H1 (cell line): ENCODE results near the gene PTPRG. TPM values are rescaled to one million over a fixed set of nuclear protein-coding genes. Genes with fewer than 3 reads are reported as not detected.

Experiments
- ASH2L ChIP-seq: fragments of 200-600, 300-600 bp; sonication (generic); IDR thresholded peaks from one replicate; pipeline ENCODE4 v1.7.1; 2017; ENCODE audit warnings: low read length
- CBX8 ChIP-seq: fragments of 300-800, 300-1000 bp; sonication (generic); IDR thresholded peaks from 2 replicates; pipeline ENCODE4 v1.7.1; 2016; ENCODE audit warnings: low read depth, low read length, borderline replicate concordance
- CEBPB ChIP-seq: IDR thresholded peaks from 2 replicates; pipeline ENCODE4 v1.6.1; 2012; ENCODE audit warnings: low read depth, low read length
- CREB1 ChIP-seq: IDR thresholded peaks from 2 replicates; pipeline ENCODE4 v1.6.1; 2012; ENCODE audit warnings: inconsistent platforms
- CTBP2 ChIP-seq: IDR thresholded peaks from 2 replicates; pipeline ENCODE4 v1.7.0; 2011; ENCODE audit warnings: borderline replicate concordance, mild to moderate bottlenecking, moderate library complexity, mixed read lengths, low read length; ENCODE audit not compliant: insufficient read depth, insufficient read length
- EP300 ChIP-seq, 2 experiments: IDR thresholded peaks; 1 replicate in 1 of 2; 2 replicates in 1 of 2; pipeline ENCODE4 v1.6.1; 2011 to 2012; ENCODE audit warnings: low read depth in 2 of 2, low read length in 2 of 2, mild to moderate bottlenecking in 2 of 2, borderline replicate concordance in 1 of 2, inconsistent platforms in 1 of 2, moderate library complexity in 1 of 2
- EZH2 ChIP-seq: fragments of 200-600 bp; sonication (generic); IDR thresholded peaks from 2 replicates; pipeline ENCODE4 v1.7.1; 2012; ENCODE audit warnings: low read depth, mild to moderate bottlenecking, moderate library complexity, low read length, inconsistent platforms; ENCODE audit not compliant: severe bottlenecking
- FOSL1 ChIP-seq: IDR thresholded peaks from 2 replicates; pipeline ENCODE4 v1.6.1; 2011; ENCODE audit warnings: mild to moderate bottlenecking, low read depth, low read length, moderate library complexity; ENCODE audit not compliant: insufficient read depth
- HDAC2 ChIP-seq, 2 experiments: fragments of 300-600 bp in 1 of 2; sonication (generic) in 1 of 2; IDR thresholded peaks; 2 replicates each; pipeline ENCODE4 v1.6.1; 2011 to 2012; ENCODE audit warnings: low read depth in 2 of 2, low read length in 2 of 2, mild to moderate bottlenecking in 2 of 2, moderate library complexity in 2 of 2, borderline replicate concordance in 1 of 2, inconsistent platforms in 1 of 2
- JUN ChIP-seq: IDR thresholded peaks from 2 replicates; pipeline ENCODE4 v1.6.1; 2011; ENCODE audit warnings: low read depth, mild to moderate bottlenecking, improper control_type of control experiment, low read length
- PHF8 ChIP-seq: fragments of 200-600 bp; sonication (generic); conservative IDR thresholded peaks from 2 replicates; pipeline ENCODE4 v1.7.1; 2012; ENCODE audit warnings: low read depth, mild to moderate bottlenecking, inconsistent platforms, low read length, moderate library complexity
- RBBP5 ChIP-seq: IDR thresholded peaks from 2 replicates; pipeline ENCODE4 v1.7.1; 2012; ENCODE audit warnings: low read depth, mild to moderate bottlenecking, inconsistent platforms, low read length, moderate library complexity, borderline replicate concordance
- SIN3A ChIP-seq, 2 experiments: IDR thresholded peaks in 1 of 2; conservative IDR thresholded peaks in 1 of 2; 2 replicates each; pipeline ENCODE4 v1.6.1; 2011 to 2012; ENCODE audit warnings: low read length in 2 of 2, improper control_type of control experiment in 1 of 2, low read depth in 1 of 2, mild to moderate bottlenecking in 1 of 2
- SP2 ChIP-seq: IDR thresholded peaks from 2 replicates; pipeline ENCODE4 v1.6.1; 2012; ENCODE audit warnings: mild to moderate bottlenecking, low read length, inconsistent platforms
- SP4 ChIP-seq: IDR thresholded peaks from 2 replicates; pipeline ENCODE4 v1.6.1; 2012; ENCODE audit warnings: low read length, inconsistent platforms
- SRF ChIP-seq: IDR thresholded peaks from 2 replicates; pipeline ENCODE4 v1.6.1; 2011; ENCODE audit warnings: mild to moderate bottlenecking, low read depth, low read length, moderate library complexity
- polyA plus RNA-seq, 7 experiments: library from polyadenylated mRNA; depleted of rRNA in 3 of 7; stranded (reverse) in 5 of 7; unstranded in 2 of 7; fragments of >200 nt in 5 of 7; fragments of 200-250 nt in 2 of 7; gene quantifications; 1 replicate in 5 of 7; 2 replicates in 1 of 7; 4 replicates in 1 of 7; pipeline versions ENCODE4 v1.2.1 to v1.2.3, GENCODE V29; 2011 to 2013; ENCODE audit warnings: missing spikeins in 2 of 7, mixed read lengths in 2 of 7
- total RNA-seq: library from RNA; stranded (reverse); fragmentation: NEBNext Ultra II Directional; extraction: Animal tissue kit (Norgen Biotek cat#: 25700); gene quantifications from 2 replicates; pipeline ENCODE4 v1.2.1, GENCODE V29; 2021
- TF ChIP-seq, protein P1 (sequence below): IDR thresholded peaks from 2 replicates; pipeline ENCODE4 v1.6.1; 2011; ENCODE audit warnings: low read length, improper control_type of control experiment

PTPRG gene
- total and polyA plus RNA-seq, 2 of the 8 experiments (the other 6 are each of a cell fraction or from before 2014, with no cell fraction given): 23.3 to 96.2 TPM

DNA sequence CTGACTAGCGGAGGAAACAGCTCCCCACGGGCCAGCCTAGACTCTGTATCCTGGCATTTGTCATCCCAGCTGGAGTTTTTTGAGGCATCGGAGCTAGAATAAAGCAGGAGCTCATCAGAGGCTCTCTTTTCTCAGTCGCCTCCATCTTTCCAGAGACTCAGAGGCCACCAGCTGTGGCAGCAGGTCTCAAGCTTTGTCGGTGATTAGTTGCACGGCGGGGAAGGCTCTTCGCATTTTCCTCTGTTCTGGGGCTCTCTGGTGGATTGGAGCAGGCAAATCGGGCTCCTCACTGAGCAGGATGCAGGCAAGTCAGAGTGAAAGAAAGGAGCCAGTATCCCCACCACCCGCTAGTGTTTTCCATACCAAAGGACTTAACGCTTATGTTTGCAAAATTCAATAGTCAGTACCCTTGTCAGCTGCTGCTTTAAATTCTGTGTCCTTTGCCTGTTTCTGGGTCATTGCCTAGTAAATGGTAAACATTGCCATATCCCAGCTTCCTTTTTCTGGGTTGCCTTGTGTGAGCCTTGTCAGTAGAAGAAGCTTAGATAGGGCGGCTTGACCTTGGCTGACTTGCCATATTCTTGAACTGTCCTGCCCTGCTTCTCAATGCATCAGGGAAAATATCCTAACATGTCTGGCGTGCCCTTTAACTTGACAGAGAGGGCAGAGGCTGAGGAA lies 127.1 kb downstream of the PTPRG start (continued):
- TF ChIP-seq JUN: no peak
- TF ChIP-seq RBBP5: no peak
- TF ChIP-seq, protein P1, sequence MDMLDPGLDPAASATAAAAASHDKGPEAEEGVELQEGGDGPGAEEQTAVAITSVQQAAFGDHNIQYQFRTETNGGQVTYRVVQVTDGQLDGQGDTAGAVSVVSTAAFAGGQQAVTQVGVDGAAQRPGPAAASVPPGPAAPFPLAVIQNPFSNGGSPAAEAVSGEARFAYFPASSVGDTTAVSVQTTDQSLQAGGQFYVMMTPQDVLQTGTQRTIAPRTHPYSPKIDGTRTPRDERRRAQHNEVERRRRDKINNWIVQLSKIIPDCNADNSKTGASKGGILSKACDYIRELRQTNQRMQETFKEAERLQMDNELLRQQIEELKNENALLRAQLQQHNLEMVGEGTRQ: no peak
- TF ChIP-seq CBX8: no peak
- TF ChIP-seq HDAC2 (IDR thresholded peaks at IDR 0.05; ENCODE audit: borderline replicate concordance in 1 of 2, low read depth in 2 of 2, low read length in 2 of 2): peak; percentile 69 to 97
- no peak for TF ChIP-seq CEBPB
- TF ChIP-seq PHF8: no peak
- 0 out of 2 replicates have a peak, but pooled peaks have one; percentile 79 for TF ChIP-seq SP4
- TF ChIP-seq SIN3A (conservative IDR thresholded peaks at IDR 0.05 in 1 of 2, IDR thresholded peaks at IDR 0.05 in 1 of 2; ENCODE audit: low read depth in 1 of 2, low read length in 2 of 2): peak; percentile 85 to 88; a peak in 2 of 4 replicates
- peak; percentile 50 for TF ChIP-seq CREB1
- TF ChIP-seq EP300 (IDR thresholded peaks at IDR 0.05; ENCODE audit: borderline replicate concordance in 1 of 2, low read depth in 2 of 2, low read length in 2 of 2): peak in 1 of 2 experiments; percentile 51; a peak in 1 of 3 replicates
- TF ChIP-seq ASH2L: peak; percentile 52
- TF ChIP-seq SP2: no peak
- TF ChIP-seq FOSL1: no peak
- no peak for TF ChIP-seq SRF
- TF ChIP-seq CTBP2: peak; percentile 96
- TF ChIP-seq EZH2: no peak
